ENCODE results near the gene METTL1.

DNA sequence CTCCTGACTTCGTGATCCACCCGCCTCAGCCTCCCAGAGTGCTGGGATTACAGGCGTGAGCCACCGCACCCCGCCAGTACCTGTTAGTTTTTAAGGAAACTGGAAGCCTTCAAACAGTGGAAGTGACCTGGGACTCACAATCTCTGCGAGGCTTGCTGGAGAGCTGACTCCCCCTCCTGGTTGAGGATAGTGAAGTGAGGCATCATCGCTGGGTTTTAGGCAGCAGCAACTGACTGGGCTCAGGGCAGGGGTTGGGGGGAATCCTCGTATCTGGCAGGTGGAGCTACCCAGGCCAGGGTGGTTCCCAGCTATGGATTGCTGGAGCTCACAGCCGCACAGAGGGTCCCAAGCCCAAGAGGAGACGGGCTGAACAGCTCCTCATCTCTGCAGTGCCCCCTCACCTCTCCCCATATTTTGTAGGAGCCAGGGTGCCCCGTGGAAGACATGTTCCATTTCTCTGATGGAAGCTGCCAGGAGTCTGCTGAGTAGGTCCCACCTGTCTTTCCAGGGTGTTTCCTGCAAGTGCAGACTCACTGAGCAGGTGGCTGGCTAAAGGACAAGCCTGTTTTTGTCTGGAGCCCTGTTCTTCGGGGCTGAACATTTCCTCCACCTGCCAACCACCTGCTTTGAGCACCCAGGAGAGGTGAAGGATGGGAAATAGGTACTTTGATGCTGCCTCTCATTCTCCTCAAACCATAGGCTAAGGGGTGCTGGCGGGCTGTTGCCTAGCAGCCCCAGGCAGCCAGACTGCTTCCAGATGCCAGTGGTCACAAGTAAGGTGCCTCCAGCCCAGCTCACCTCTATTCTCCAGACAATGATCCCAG lies 43.5 kb upstream of the METTL1 start:
- no peak for TF ChIP-seq POLR2AphosphoS5 (IDR thresholded peaks at IDR 0.05; ENCODE audit: low read depth, low read length)
- no peak for TF ChIP-seq POLR2A (IDR thresholded peaks at IDR 0.05; ENCODE audit: low read depth, low read length)
- TF ChIP-seq PAX5 (IDR thresholded peaks at IDR 0.05; ENCODE audit: insufficient read depth, low read length, severe bottlenecking), result no peak
